Neural progenitor cell (in vitro differentiated cells): Measurements from ENCODE around the gene SPECC1L.

ENCODE experiments used
- CTCF ChIP-seq: fragments of 200-600 bp; sonication (generic); IDR thresholded peaks from 2 replicates; pipeline ENCODE4 v1.5.1; 2017; ENCODE audit warnings: antibody characterized with exemption, mild to moderate bottlenecking
- EZH2 ChIP-seq: fragments of 200-600 bp; sonication (generic); IDR thresholded peaks from 2 replicates; pipeline ENCODE4 v1.6.1; 2017; ENCODE audit warnings: antibody characterized with exemption, mild to moderate bottlenecking, moderate library complexity

- TF ChIP-seq EZH2 = no peak
- peak; percentile 61 for TF ChIP-seq CTCF
Measured at GRCh38 chr22:24325105-24325757, 54.6 kb downstream of the SPECC1L start.
